Stimulated activated CD8-positive, alpha-beta memory T cell treated with anti-CD3 and anti-CD28 coated beads, Interleukin-7, amount 100 ng/mL, for 48 hours (primary cell): ENCODE measurements around the gene ACKR3.

Experiments used
- DNase-seq, 2 donors: peaks; one replicate each; pipeline ENCODE4 v3.0.0-alpha.2; 2020; ENCODE audit warnings: low read depth in 1 of 2; ENCODE audit errors: extremely low read depth in 1 of 2

The ACKR3 gene

GRCh38 chr2:236569573-236569973 is at the start of gene ACKR3:
ACKR3 (plus strand) TSS chr2:236569825; CDS start chr2:236580466, 10,641 bp downstream.
- DNase-seq: peak; percentile 33 to 57

DNA sequence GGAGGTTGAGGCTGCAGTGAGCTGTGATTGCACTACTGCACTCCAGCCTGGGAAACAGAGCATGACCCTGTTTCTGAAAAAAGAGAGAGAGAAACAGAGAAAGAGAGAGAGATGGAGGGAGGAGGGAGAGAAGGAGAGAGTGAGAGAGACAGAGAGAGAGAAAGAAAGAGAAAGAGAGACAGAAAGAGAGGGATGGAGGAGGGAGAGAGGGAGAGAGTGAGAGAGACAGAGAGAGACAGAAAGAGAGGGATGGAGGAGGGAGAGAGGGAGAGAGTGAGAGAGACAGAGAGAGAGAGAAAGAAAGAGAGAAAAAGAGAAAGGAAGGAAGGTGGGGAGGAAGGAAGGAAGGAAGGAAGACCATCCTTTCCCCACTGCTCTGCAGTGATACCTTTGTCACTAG is 48.1 kb upstream of the ACKR3 start:
- no peak for DNase-seq

DNA sequence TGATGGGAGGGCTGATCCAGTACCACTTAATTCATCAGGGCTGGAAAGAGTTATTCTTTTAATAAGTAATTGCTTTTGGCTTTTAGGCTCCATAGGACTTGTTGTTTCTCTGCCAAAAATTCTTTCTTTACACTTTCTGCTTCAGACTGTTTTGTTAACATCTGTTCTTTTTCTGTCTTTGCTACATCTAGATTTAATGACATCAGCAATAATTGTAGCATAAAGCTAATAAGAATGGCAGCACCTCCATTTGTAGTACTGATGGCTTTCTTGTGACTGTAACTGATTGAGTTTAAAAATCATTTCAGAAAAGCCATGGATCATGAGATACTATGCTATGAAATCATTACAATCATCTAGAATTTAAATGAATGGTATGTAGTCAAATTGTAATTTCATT is 46.4 kb upstream of the ACKR3 start:
- DNase-seq: no peak

DNA sequence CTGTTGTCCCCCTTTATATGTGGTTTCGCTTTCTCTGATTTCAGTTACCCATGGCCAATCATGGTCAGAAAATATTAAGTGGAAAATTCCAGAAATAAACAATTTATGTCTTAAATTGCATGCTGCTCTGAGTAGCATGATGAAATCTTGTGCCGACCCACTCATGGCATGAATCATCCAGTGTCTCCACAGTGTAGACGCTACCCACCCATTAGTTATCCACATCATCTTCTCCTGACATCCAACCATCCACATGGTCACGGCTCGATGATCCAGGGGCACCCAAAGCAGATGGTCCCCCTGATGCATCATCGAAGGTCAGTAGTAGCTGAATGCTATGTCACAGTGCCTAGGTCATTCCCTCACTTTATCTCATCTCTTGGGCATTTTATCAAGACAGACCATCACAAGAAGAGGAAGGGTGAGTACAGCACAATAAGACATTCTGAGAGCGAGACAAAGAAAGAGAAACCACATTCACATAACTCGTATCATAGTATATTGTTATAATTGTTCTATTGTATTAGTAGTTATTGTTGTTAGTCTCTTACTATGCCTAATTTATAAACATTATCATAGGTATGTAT is 44.1 kb upstream of the ACKR3 start:
- no peak for DNase-seq

DNA sequence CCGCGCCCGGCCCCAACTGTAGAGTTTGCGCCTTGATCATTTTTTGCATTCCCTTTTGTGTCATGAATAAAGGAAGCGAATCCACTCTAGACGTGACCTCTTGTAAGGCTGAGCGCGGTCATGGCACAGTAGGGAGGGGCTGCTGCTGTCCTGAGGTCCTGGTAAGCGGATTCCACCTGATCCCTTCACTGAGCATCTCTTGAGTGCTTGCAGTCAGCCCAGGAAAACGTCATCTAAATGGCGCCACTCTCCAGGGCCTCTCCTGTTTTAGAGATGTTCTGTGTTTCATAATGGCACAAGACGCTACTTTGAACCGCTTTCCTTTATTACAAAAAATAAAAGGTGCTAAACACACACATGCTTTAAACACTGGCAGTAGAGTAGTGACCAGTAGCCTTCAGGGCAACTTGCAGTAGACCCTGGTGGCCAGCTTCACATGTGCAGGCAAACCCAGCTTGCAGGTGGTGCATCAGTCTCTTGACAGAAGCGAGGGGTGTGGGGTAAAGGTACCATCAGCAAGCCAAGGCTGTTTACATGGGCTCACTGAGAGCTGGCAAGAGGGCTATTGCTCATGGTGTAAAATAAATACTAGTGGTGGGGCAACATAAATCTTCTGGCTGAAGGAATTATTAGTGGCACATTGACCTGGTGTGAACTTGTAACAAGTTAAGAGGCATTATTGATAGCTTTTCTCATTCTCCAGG is 43.0 kb upstream of the ACKR3 start:
- no peak for DNase-seq

DNA sequence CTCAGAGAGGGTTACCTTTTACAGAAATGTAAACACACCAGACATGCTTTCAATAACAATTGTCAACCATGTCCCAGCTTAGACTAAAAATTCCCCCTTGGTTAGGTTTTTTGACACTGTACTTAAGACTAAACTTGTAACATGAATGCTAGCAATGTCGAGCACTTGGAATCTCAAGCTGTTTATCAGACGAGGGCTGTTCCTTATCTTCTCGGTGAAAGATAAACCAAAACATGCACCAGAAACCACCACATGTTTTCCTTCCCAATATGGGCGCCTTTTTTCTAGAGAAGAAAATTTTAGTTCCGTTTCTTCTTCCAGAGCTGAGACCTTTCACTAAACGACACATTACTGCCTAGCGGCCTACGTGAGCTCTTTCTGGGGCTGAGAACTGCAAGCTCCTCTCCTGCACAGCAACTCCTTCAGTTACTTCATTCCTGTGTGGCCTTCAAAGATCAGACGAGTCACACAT is 42.4 kb upstream of the ACKR3 start:
- no peak for DNase-seq

DNA sequence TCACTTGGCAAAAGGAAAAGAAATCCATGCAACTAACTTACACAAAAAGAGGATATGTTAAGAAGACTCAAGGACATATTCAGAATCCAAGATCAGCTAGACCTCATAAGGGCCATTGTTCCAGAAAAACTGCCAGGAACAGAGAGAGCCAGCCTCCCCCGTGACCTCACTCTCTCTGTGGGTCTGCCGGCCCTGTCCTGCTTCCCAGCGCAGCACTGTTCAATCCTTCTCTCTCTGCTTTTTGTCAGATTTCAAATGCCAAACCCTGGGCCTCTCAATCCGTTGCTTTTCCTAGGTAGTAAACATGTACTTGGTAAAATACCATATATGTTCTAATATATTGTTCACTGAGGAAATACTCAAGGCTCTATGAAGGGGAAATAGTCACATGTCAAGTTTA is 40.0 kb upstream of the ACKR3 start:
- no peak for DNase-seq

GRCh38 chr2:236530512-236530911 is 39.1 kb upstream of the ACKR3 start:
- DNase-seq: no peak

GRCh38 chr2:236531195-236531594 is 38.4 kb upstream of the ACKR3 start:
- DNase-seq: no peak

DNA sequence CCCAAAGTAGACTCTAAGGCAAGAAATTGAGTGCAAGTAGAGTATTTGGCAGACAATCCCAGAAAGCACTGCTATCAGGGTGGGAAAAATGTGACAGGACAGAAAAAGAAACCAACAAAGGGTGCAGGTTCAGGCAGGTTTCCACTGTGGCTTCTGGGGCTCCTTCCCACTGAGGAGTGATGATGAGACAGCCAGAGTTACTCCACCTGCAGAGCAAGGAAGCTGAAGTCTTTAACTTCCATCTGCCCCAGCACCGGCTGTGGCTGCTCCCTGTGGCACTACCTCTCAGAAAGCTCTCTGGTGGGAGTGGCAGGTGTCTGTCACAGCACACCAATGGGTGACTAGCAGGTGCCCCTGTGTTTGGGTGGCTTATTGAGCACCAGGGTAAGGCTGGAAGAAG is 37.6 kb upstream of the ACKR3 start:
- no peak for DNase-seq

- no peak for DNase-seq
Observed at GRCh38 chr2:236533343-236533742, 36.3 kb upstream of the ACKR3 start.

GRCh38 chr2:236535024-236535423 is 34.6 kb upstream of the ACKR3 start:
- no peak for DNase-seq

- no peak for DNase-seq
Observed at GRCh38 chr2:236536727-236537398, 32.8 kb upstream of the ACKR3 start.

GRCh38 chr2:236538242-236538641 is 31.4 kb upstream of the ACKR3 start:
- DNase-seq: no peak

GRCh38 chr2:236541008-236541562 is 28.5 kb upstream of the ACKR3 start:
- no peak for DNase-seq

- DNase-seq: no peak
Observed at GRCh38 chr2:236544362-236544761, 25.3 kb upstream of the ACKR3 start.

DNA sequence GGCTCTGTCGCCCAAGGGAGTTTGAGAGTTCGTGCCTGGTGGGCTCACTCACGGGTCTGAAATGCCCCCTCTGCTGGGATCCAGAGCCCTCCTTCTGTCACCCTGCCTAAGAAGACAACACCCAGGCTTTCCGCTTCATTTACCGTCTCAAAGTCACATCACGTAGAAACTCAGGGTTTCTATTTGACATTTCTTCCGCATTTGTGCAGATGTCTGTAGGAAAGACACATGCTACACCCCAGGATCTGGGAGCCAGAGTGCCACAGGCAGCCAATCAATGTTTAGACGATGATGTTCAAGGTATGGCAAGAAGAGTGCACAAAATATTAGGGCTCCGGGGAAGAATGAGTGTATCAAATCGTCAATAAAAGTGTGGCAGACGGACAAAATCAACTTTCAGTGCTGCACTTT is 24.4 kb upstream of the ACKR3 start:
- DNase-seq: no peak

- DNase-seq: no peak
Observed at GRCh38 chr2:236545814-236546480, 23.7 kb upstream of the ACKR3 start.

DNA sequence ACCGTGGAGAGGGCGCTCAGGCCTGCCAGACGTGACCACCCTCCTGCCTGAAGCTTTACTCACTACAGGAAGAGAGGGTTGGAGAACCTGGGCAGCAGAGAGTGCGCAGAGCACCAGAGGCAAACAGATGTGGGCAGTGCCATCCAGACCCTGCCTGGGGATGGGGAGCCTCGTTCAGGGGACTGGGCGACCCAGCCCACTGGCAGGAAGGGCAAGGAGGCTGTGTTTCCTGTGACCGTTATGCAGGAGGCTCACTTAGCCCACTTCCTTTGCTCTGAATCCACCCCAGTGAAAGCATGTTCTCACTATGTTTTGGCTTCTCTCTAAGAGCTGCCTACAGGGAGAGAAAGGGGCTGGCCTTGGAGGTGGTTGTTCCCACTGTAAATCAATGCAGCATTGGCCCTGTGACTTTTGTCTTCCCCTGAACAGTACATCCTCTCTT is 23.0 kb upstream of the ACKR3 start:
- DNase-seq: no peak

GRCh38 chr2:236547725-236548124 is 21.9 kb upstream of the ACKR3 start:
- no peak for DNase-seq
